Neural progenitor cell (in vitro differentiated cells): ENCODE measurements around the gene RPS10.

Experiments
- EZH2 ChIP-seq: fragments of 200-600 bp; sonication (generic); IDR thresholded peaks from 2 replicates; pipeline ENCODE4 v1.6.1; 2017; ENCODE audit warnings: antibody characterized with exemption, mild to moderate bottlenecking, moderate library complexity
- EZH2phosphoT487 ChIP-seq: fragments of 200-600 bp; sonication (generic); IDR thresholded peaks from 2 replicates; pipeline ENCODE4 v1.6.1; 2017; ENCODE audit warnings: antibody characterized with exemption

- TF ChIP-seq EZH2 = no peak
- no peak for TF ChIP-seq EZH2phosphoT487
Observed at GRCh38 chr6:34391786-34392496, 33.9 kb downstream of the RPS10 start.
